ENCODE results near the gene HBG2. TPM values are rescaled to one million over a fixed set of nuclear protein-coding genes. Genes with fewer than 3 reads are reported as not detected.

HBG2 gene
- total and polyA plus RNA-seq, 10 of the 15 experiments (the other 5 are each of a cell fraction or from before 2014, with no cell fraction given): 1.1 to 8.3 (median 2.9) TPM; not detected in 5

DNA sequence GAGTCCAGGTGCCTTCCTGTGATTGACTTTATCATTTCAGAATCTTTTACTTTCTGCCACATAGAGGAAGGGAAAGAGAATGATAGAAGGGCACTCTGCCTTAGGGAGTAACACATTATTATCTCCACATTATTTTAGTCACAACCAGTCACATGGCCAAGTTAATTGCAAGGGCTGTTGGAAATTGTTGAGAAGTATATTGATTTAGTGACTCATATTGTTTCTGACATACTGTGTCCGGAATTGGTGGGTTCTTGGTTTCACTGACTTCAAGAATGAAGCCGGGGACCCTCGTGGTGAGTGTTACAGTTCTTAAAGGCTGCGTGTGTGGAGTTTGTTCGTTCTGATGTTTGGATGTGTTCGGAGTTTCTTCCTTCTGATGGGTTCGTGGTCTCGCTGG lies 38.4 kb upstream of the HBG2 start:
- ATAC-seq (no peak), DNase-seq (ENCODE audit: low read depth, low spot score) (no peak), FAIRE-seq (no peak)
- Histone ChIP-seq H3K4me2 (ENCODE audit: control insufficient read depth, insufficient read depth) (no peak overlapping the region), H3K9me3 (replicated peaks; ENCODE audit: control insufficient read depth, insufficient read depth, low read length) (no peaks in the 10 kb centered on the region), H4K20me1 (ENCODE audit: control insufficient read depth, insufficient read depth) (no peaks in the 10 kb centered on the region), H3K4me1 (ENCODE audit: control insufficient read depth, insufficient read depth, low read length) (no peaks in the 10 kb centered on the region), H3K4me3 (no peak overlapping the region), H3K27ac (ENCODE audit: control insufficient read depth, insufficient read depth) (no peak overlapping the region), H3K36me3 (ENCODE audit: control insufficient read depth in 2 of 2, insufficient read depth in 2 of 2, low read length in 1 of 2) (no peaks in the 10 kb centered on the region), H2AFZ (ENCODE audit: control insufficient read depth, low read depth, low read length) (no peak overlapping the region), H3K27me3 (replicated peaks in 1 of 2; ENCODE audit: control insufficient read depth in 2 of 2, insufficient read depth in 2 of 2, low read length in 1 of 2) (no peaks in the 10 kb centered on the region), H3K79me2 (ENCODE audit: control insufficient read depth, insufficient read depth, low read length) (no peaks in the 10 kb centered on the region), H3K9ac (ENCODE audit: control insufficient read depth, insufficient read depth, low read length) (no peak overlapping the region)
- ChIA-PET RAD21 (ENCODE audit: unreplicated experiment) (no interaction called here), SMC1A (ENCODE audit: uncharacterized antibody, unreplicated experiment) (no interaction called here), CTCF (no interaction called here), POLR2A (no interaction called here)
- intact Hi-C loops (cut with micrococcal nuclease; ENCODE audit: unreplicated experiment) (no loop called here), in situ Hi-C loops (cut with MboI) (no loop called here)
- WGBS (ENCODE audit: insufficient coverage, insufficient replicate concordance, low lambda C conversion rate, missing lambda C conversion rate): 45% methylated on average over 8 of the region's 8 CpGs
- no TSS peak for BruUV-seq (replicated peaks)
- no peak for TF ChIP-seq PML (IDR thresholded peaks at IDR 0.05; ENCODE audit: low read length)
- TF ChIP-seq, protein P1, sequence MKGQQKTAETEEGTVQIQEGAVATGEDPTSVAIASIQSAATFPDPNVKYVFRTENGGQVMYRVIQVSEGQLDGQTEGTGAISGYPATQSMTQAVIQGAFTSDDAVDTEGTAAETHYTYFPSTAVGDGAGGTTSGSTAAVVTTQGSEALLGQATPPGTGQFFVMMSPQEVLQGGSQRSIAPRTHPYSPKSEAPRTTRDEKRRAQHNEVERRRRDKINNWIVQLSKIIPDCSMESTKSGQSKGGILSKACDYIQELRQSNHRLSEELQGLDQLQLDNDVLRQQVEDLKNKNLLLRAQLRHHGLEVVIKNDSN (IDR thresholded peaks at IDR 0.05; ENCODE audit: borderline replicate concordance, extremely low read length, insufficient read depth, low read depth, low read length): no peak
- no peak for TF ChIP-seq YY1 (IDR thresholded peaks at IDR 0.05; ENCODE audit: low read depth, low read length)
- TF ChIP-seq, protein P2, sequence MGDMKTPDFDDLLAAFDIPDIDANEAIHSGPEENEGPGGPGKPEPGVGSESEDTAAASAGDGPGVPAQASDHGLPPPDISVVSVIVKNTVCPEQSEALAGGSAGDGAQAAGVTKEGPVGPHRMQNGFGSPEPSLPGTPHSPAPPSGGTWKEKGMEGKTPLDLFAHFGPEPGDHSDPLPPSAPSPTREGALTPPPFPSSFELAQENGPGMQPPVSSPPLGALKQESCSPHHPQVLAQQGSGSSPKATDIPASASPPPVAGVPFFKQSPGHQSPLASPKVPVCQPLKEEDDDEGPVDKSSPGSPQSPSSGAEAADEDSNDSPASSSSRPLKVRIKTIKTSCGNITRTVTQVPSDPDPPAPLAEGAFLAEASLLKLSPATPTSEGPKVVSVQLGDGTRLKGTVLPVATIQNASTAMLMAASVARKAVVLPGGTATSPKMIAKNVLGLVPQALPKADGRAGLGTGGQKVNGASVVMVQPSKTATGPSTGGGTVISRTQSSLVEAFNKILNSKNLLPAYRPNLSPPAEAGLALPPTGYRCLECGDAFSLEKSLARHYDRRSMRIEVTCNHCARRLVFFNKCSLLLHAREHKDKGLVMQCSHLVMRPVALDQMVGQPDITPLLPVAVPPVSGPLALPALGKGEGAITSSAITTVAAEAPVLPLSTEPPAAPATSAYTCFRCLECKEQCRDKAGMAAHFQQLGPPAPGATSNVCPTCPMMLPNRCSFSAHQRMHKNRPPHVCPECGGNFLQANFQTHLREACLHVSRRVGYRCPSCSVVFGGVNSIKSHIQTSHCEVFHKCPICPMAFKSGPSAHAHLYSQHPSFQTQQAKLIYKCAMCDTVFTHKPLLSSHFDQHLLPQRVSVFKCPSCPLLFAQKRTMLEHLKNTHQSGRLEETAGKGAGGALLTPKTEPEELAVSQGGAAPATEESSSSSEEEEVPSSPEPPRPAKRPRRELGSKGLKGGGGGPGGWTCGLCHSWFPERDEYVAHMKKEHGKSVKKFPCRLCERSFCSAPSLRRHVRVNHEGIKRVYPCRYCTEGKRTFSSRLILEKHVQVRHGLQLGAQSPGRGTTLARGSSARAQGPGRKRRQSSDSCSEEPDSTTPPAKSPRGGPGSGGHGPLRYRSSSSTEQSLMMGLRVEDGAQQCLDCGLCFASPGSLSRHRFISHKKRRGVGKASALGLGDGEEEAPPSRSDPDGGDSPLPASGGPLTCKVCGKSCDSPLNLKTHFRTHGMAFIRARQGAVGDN (IDR thresholded peaks at IDR 0.05): no peak
- no peak for TF ChIP-seq NFXL1 (IDR thresholded peaks at IDR 0.05; ENCODE audit: borderline replicate concordance)
- TF ChIP-seq, protein P3, sequence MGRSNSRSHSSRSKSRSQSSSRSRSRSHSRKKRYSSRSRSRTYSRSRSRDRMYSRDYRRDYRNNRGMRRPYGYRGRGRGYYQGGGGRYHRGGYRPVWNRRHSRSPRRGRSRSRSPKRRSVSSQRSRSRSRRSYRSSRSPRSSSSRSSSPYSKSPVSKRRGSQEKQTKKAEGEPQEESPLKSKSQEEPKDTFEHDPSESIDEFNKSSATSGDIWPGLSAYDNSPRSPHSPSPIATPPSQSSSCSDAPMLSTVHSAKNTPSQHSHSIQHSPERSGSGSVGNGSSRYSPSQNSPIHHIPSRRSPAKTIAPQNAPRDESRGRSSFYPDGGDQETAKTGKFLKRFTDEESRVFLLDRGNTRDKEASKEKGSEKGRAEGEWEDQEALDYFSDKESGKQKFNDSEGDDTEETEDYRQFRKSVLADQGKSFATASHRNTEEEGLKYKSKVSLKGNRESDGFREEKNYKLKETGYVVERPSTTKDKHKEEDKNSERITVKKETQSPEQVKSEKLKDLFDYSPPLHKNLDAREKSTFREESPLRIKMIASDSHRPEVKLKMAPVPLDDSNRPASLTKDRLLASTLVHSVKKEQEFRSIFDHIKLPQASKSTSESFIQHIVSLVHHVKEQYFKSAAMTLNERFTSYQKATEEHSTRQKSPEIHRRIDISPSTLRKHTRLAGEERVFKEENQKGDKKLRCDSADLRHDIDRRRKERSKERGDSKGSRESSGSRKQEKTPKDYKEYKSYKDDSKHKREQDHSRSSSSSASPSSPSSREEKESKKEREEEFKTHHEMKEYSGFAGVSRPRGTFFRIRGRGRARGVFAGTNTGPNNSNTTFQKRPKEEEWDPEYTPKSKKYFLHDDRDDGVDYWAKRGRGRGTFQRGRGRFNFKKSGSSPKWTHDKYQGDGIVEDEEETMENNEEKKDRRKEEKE (IDR thresholded peaks at IDR 0.05): no peak
- TF ChIP-seq, protein P4, sequence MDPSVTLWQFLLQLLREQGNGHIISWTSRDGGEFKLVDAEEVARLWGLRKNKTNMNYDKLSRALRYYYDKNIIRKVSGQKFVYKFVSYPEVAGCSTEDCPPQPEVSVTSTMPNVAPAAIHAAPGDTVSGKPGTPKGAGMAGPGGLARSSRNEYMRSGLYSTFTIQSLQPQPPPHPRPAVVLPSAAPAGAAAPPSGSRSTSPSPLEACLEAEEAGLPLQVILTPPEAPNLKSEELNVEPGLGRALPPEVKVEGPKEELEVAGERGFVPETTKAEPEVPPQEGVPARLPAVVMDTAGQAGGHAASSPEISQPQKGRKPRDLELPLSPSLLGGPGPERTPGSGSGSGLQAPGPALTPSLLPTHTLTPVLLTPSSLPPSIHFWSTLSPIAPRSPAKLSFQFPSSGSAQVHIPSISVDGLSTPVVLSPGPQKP (IDR thresholded peaks at IDR 0.05; ENCODE audit: low read depth, low read length): no peak
- TF ChIP-seq TARDBP (IDR thresholded peaks at IDR 0.05; ENCODE audit: borderline replicate concordance): no peak
- TF ChIP-seq, protein P5, sequence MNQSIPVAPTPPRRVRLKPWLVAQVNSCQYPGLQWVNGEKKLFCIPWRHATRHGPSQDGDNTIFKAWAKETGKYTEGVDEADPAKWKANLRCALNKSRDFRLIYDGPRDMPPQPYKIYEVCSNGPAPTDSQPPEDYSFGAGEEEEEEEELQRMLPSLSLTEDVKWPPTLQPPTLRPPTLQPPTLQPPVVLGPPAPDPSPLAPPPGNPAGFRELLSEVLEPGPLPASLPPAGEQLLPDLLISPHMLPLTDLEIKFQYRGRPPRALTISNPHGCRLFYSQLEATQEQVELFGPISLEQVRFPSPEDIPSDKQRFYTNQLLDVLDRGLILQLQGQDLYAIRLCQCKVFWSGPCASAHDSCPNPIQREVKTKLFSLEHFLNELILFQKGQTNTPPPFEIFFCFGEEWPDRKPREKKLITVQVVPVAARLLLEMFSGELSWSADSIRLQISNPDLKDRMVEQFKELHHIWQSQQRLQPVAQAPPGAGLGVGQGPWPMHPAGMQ (IDR thresholded peaks at IDR 0.05; ENCODE audit: borderline replicate concordance): no peak
- TF ChIP-seq, protein P6, sequence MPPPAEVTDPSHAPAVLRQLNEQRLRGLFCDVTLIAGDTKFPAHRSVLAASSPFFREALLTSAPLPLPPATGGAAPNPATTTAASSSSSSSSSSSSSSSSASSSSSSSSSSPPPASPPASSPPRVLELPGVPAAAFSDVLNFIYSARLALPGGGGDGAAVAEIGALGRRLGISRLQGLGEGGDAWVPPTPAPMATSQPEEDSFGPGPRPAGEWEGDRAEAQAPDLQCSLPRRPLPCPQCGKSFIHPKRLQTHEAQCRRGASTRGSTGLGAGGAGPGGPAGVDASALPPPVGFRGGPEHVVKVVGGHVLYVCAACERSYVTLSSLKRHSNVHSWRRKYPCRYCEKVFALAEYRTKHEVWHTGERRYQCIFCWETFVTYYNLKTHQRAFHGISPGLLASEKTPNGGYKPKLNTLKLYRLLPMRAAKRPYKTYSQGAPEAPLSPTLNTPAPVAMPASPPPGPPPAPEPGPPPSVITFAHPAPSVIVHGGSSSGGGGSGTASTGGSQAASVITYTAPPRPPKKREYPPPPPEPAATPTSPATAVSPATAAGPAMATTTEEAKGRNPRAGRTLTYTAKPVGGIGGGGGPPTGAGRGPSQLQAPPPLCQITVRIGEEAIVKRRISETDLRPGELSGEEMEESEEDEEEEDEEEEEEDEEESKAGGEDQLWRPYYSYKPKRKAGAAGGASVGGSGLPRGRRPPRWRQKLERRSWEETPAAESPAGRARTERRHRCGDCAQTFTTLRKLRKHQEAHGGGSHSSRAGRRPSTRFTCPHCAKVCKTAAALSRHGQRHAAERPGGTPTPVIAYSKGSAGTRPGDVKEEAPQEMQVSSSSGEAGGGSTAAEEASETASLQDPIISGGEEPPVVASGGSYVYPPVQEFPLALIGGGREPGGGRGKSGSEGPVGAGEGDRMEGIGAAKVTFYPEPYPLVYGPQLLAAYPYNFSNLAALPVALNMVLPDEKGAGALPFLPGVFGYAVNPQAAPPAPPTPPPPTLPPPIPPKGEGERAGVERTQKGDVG (CRISPR knock-in tag; IDR thresholded peaks at IDR 0.05): no peak

Measured in GM12878 (cell line).